GM19372 (cell line): ENCODE results near the gene GBF1.
"Not testable (repeated sequence)": the region's sequence is repeated elsewhere in the genome, so short reads cannot be mapped to it uniquely, and the experiment has no call there.

Experiments
- ATAC-seq: cut with Tn5 transposase; IDR thresholded peaks from one replicate; pipeline ENCODE4 v1.9.1; 2021; ENCODE audit warnings: mild to moderate bottlenecking, low read depth, moderate library complexity; ENCODE audit not compliant: unreplicated experiment

The GBF1 gene

GRCh38 chr10:102300278-102300843 lies 55.0 kb downstream of the GBF1 start:
- no peak for ATAC-seq

- not testable (repeated sequence) for ATAC-seq
Measured at GRCh38 chr10:102300912-102301311, 55.6 kb downstream of the GBF1 start.

GRCh38 chr10:102301332-102301731 lies 56.0 kb downstream of the GBF1 start:
- not testable (repeated sequence) for ATAC-seq

GRCh38 chr10:102302611-102303010 lies 57.3 kb downstream of the GBF1 start:
- ATAC-seq: no peak

- ATAC-seq: no peak
Measured at GRCh38 chr10:102306006-102306405, 60.7 kb downstream of the GBF1 start.

GRCh38 chr10:102306710-102307109 lies 61.4 kb downstream of the GBF1 start:
- no peak for ATAC-seq

GRCh38 chr10:102308318-102308717 lies 63.0 kb downstream of the GBF1 start:
- ATAC-seq: not testable (repeated sequence)

GRCh38 chr10:102309236-102309635 lies 63.9 kb downstream of the GBF1 start:
- ATAC-seq: no peak

GRCh38 chr10:102309916-102310315 lies 64.6 kb downstream of the GBF1 start:
- no peak for ATAC-seq

GRCh38 chr10:102310361-102311024 lies 65.2 kb downstream of the GBF1 start:
- ATAC-seq: no peak

- ATAC-seq: no peak
Measured at GRCh38 chr10:102311025-102311420, 65.7 kb downstream of the GBF1 start.

GRCh38 chr10:102312683-102313082 lies 67.4 kb downstream of the GBF1 start:
- no peak for ATAC-seq

- no peak for ATAC-seq
Measured at GRCh38 chr10:102313221-102313896, 68.0 kb downstream of the GBF1 start.

GRCh38 chr10:102314801-102315200 lies 69.5 kb downstream of the GBF1 start:
- ATAC-seq: no peak

- no peak for ATAC-seq
Measured at GRCh38 chr10:102316421-102316820, 71.1 kb downstream of the GBF1 start.

GRCh38 chr10:102322914-102323313 lies 77.6 kb downstream of the GBF1 start:
- ATAC-seq: no peak

- ATAC-seq: no peak
Measured at GRCh38 chr10:102324061-102324460, 78.7 kb downstream of the GBF1 start.

GRCh38 chr10:102326031-102326430 lies 80.7 kb downstream of the GBF1 start:
- no peak for ATAC-seq

- no peak for ATAC-seq
Measured at GRCh38 chr10:102327002-102327401, 81.7 kb downstream of the GBF1 start.

- no peak for ATAC-seq
Measured at GRCh38 chr10:102327641-102328040, 82.3 kb downstream of the GBF1 start.

GRCh38 chr10:102332772-102333171 lies 87.4 kb downstream of the GBF1 start:
- no peak for ATAC-seq

- ATAC-seq: no peak
Measured at GRCh38 chr10:102334101-102334500, 88.8 kb downstream of the GBF1 start.
